ENCODE results near the gene TMEM43. TPM values are rescaled to one million over a fixed set of nuclear protein-coding genes. Genes with fewer than 3 reads are reported as not detected.

TMEM43 gene
- total RNA-seq, 1 donor from 2014 or later = 50.8 TPM

DNA sequence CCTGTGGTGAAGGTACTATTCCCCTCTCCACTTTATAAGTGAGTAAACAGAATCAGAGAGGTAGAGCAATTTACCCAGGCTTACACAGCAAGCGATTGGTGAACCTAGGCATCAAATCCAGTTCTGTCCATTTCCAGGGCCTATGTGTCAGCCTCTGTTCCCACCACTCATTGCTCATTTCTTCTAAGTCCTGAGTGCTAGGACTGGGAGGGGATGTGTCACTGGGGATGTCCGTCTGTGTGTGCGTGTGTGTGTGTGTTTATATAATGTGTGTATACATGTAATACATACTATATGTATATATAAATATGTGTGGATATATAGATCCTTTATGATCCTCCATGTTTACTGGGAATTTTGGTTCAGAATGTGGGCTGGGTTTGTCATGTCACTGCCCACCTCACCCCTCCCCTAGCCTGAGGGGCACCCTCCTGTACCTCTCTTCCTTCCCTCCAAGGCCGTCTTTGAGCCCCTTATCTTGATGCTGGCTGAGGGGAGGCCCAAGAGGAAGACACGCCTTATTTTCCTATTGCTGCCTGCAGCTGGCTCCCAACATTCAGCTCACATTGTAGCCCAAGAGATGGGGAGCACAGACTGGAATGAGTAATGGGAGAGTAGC lies 2.1 kb downstream of the TMEM43 start:
- DNase-seq = no peak
- peaks cover 14% of the 10 kb centered on the region for H3K36me3 Mint-ChIP-seq (ENCODE audit: unreplicated experiment)
- peaks cover 6% of the 10 kb centered on the region for H3K27me3 Mint-ChIP-seq (ENCODE audit: unreplicated experiment)
- TF ChIP-seq, protein P1, sequence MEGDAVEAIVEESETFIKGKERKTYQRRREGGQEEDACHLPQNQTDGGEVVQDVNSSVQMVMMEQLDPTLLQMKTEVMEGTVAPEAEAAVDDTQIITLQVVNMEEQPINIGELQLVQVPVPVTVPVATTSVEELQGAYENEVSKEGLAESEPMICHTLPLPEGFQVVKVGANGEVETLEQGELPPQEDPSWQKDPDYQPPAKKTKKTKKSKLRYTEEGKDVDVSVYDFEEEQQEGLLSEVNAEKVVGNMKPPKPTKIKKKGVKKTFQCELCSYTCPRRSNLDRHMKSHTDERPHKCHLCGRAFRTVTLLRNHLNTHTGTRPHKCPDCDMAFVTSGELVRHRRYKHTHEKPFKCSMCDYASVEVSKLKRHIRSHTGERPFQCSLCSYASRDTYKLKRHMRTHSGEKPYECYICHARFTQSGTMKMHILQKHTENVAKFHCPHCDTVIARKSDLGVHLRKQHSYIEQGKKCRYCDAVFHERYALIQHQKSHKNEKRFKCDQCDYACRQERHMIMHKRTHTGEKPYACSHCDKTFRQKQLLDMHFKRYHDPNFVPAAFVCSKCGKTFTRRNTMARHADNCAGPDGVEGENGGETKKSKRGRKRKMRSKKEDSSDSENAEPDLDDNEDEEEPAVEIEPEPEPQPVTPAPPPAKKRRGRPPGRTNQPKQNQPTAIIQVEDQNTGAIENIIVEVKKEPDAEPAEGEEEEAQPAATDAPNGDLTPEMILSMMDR (IDR thresholded peaks at IDR 0.05; ENCODE audit: partially characterized antibody, unreplicated experiment) = no peak
- peaks cover 7% of the 10 kb centered on the region for H3K4me1 Mint-ChIP-seq (ENCODE audit: low read depth, unreplicated experiment)
- H3K9me3 Mint-ChIP-seq (ENCODE audit: unreplicated experiment) = peaks cover 8% of the 10 kb centered on the region
- H3K4me3 Mint-ChIP-seq (ENCODE audit: unreplicated experiment) = peak overlapping the region; percentile 97
- no peak overlapping the region for H3K27ac Mint-ChIP-seq (ENCODE audit: unreplicated experiment)

DNA sequence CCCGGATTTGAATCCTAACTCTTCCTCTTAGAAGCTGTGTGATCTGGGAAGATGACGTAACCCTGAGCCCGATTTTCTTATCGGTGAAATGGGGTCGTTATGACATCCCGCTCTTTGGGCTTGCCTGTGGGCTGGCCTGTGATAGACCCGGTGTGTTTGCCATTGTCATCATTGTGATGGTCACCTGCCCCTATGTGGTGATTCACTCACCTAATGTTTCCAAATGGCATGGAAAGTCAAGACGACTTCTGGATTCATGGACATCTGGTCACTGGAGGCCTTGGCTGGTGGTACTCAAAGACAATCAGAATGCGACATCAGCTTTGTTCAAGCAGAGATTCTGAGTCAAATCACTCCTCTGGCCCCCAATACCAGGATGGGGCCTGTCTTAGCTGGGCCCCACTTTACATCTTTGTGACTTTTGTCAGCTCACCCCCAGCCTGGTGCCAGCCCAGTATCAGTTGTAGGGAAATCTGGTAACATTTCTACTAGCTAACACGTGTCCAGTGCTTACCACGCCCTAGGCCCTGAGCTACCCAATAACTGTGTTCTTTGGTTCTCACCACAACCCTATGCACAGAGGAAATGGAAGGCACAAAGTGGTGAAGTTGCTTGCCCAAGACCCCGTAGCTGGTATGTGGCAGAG lies 2.8 kb downstream of the TMEM43 start:
- Mint-ChIP-seq H3K36me3 (ENCODE audit: unreplicated experiment) (peaks cover 14% of the 10 kb centered on the region), H3K9me3 (ENCODE audit: unreplicated experiment) (peaks cover 7% of the 10 kb centered on the region), H3K4me1 (ENCODE audit: low read depth, unreplicated experiment) (peaks cover 7% of the 10 kb centered on the region), H3K27me3 (ENCODE audit: unreplicated experiment) (peaks cover 6% of the 10 kb centered on the region), H3K27ac (ENCODE audit: unreplicated experiment) (no peak overlapping the region), H3K4me3 (ENCODE audit: unreplicated experiment) (peak overlapping the region; percentile 32)
- TF ChIP-seq, protein P1 (IDR thresholded peaks at IDR 0.05; ENCODE audit: partially characterized antibody, unreplicated experiment) = no peak
- no peak for DNase-seq

DNA sequence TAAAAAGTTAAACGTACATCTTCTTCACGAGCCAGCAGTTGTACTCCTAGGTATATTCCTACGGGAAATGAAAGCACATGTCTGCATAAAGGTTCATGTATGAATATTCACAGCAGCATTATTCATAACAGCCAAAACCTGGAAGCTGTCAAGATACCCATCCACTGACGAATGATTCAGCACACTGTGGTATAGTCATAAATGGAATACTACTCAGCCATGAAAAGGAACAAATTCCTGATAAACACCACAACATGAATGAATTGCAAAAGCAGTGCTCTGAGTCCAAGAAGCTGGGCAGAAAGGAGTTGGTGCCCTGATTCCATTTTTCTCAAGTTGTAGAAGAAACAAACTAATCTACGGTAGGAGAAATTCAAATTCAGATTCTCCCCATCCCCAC lies 3.9 kb downstream of the TMEM43 start:
- H3K4me3 Mint-ChIP-seq (ENCODE audit: unreplicated experiment) = peak overlapping the region; percentile 31

DNA sequence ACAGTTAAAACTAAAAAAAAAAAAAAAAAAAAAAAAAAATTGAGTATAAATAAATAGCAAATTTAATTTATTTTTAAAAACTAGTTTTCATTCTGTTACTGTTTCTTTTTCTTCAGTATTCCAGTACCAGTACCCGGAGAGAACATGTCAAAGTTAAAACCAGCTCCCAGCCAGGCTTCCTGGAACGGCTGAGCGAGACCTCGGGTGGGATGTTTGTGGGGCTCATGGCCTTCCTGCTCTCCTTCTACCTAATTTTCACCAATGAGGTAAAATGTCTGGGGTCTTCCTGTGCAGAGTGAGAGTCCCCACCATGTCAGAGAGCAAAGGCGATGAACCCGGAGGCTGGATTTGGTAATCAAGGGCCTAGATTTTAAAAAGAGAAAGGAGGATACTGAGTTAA lies 4.4 kb downstream of the TMEM43 start:
- TF ChIP-seq, protein P1 (IDR thresholded peaks at IDR 0.05; ENCODE audit: partially characterized antibody, unreplicated experiment) = no peak
- H3K9me3 Mint-ChIP-seq (ENCODE audit: unreplicated experiment) = peaks cover 4% of the 10 kb centered on the region
- H3K27me3 Mint-ChIP-seq (ENCODE audit: unreplicated experiment) = peaks cover 8% of the 10 kb centered on the region
- no peak overlapping the region for H3K27ac Mint-ChIP-seq (ENCODE audit: unreplicated experiment)
- DNase-seq = no peak
- peaks cover 4% of the 10 kb centered on the region for H3K4me1 Mint-ChIP-seq (ENCODE audit: low read depth, unreplicated experiment)
- no peak overlapping the region for H3K4me3 Mint-ChIP-seq (ENCODE audit: unreplicated experiment)
- H3K36me3 Mint-ChIP-seq (ENCODE audit: unreplicated experiment) = peaks cover 14% of the 10 kb centered on the region

More for the DNA sequence above, 3.9 kb downstream of the TMEM43 start:
- peaks cover 14% of the 10 kb centered on the region for H3K36me3 Mint-ChIP-seq (ENCODE audit: unreplicated experiment)
- H3K27ac Mint-ChIP-seq (ENCODE audit: unreplicated experiment) = no peak overlapping the region
- no peak for DNase-seq
- TF ChIP-seq, protein P1 (IDR thresholded peaks at IDR 0.05; ENCODE audit: partially characterized antibody, unreplicated experiment) = no peak
- peaks cover 4% of the 10 kb centered on the region for H3K4me1 Mint-ChIP-seq (ENCODE audit: low read depth, unreplicated experiment)
- peaks cover 6% of the 10 kb centered on the region for H3K27me3 Mint-ChIP-seq (ENCODE audit: unreplicated experiment)
- H3K9me3 Mint-ChIP-seq (ENCODE audit: unreplicated experiment) = peaks cover 4% of the 10 kb centered on the region

DNA sequence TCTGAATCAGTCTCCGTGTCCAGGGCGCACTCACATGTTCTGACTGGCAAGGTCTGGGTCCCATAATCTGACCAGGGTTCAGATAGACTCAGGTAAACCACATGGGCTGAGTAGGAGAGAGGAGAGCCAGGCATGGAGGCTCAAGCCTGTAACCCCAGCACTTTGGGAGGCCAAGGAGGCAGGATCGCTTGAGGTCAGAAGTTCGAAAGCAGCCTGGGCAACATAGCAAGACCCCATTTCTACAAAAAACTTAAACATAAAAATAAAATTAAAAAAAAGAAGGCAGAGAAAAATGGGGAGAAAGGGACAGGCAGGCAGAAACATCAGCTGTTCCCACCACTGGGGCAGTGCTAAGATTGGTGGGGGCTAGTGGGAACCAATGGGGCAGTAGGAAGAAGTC lies 5.4 kb downstream of the TMEM43 start:
- H3K27ac Mint-ChIP-seq (ENCODE audit: unreplicated experiment) = no peak overlapping the region
- peaks cover 3% of the 10 kb centered on the region for H3K9me3 Mint-ChIP-seq (ENCODE audit: unreplicated experiment)
- H3K4me1 Mint-ChIP-seq (ENCODE audit: low read depth, unreplicated experiment) = peaks cover 4% of the 10 kb centered on the region
- TF ChIP-seq, protein P1 (IDR thresholded peaks at IDR 0.05; ENCODE audit: partially characterized antibody, unreplicated experiment) = no peak
- peaks cover 7% of the 10 kb centered on the region for H3K27me3 Mint-ChIP-seq (ENCODE audit: unreplicated experiment)
- peaks cover 14% of the 10 kb centered on the region for H3K36me3 Mint-ChIP-seq (ENCODE audit: unreplicated experiment)
- DNase-seq = no peak
- H3K4me3 Mint-ChIP-seq (ENCODE audit: unreplicated experiment) = no peak overlapping the region

All from glutamatergic neuron (in vitro differentiated cells).